GM12864 (cell line): ENCODE data around the gene TLX2.

Experiments used
- DNase-seq: peaks from one replicate; pipeline ENCODE4 v3.0.0-alpha.2; 2011; ENCODE audit warnings: low read depth
- H3K4me3 ChIP-seq: 2 replicates; pipeline ENCODE4 v1.5.1; 2011; ENCODE audit warnings: mild to moderate bottlenecking, low read depth, low read length, control low read depth
- TF ChIP-seq, protein P1 (sequence below): IDR thresholded peaks from 2 replicates; pipeline ENCODE4 v1.5.1; 2011; ENCODE audit warnings: low read depth, mild to moderate bottlenecking, moderate library complexity, low read length, control low read depth, inconsistent platforms; ENCODE audit errors: missing control alignments

TLX2 gene

DNA sequence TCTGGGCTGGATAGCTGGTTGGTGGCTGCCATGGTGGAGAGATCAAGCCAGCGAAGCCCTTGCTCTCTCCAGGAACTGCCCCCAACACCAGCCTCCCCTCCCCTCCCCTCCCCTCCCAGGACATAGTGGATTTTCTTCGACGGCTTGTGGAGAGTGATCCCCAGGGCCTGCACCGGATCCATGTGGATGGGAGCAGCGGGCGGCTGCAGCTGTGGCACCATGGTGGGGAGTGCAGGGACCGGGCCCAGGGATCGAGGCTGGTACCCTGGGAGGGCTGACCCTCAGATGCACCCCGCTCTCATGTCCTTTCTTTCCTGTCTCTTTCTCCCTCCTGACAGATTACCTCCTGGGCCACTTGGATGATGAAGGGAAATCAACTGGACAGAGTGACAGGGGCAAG is 24.3 kb upstream of the TLX2 start:
- H3K4me3 ChIP-seq: no peak overlapping the region
- TF ChIP-seq, protein P1, sequence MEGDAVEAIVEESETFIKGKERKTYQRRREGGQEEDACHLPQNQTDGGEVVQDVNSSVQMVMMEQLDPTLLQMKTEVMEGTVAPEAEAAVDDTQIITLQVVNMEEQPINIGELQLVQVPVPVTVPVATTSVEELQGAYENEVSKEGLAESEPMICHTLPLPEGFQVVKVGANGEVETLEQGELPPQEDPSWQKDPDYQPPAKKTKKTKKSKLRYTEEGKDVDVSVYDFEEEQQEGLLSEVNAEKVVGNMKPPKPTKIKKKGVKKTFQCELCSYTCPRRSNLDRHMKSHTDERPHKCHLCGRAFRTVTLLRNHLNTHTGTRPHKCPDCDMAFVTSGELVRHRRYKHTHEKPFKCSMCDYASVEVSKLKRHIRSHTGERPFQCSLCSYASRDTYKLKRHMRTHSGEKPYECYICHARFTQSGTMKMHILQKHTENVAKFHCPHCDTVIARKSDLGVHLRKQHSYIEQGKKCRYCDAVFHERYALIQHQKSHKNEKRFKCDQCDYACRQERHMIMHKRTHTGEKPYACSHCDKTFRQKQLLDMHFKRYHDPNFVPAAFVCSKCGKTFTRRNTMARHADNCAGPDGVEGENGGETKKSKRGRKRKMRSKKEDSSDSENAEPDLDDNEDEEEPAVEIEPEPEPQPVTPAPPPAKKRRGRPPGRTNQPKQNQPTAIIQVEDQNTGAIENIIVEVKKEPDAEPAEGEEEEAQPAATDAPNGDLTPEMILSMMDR: no peak
- DNase-seq: no peak

- H3K4me3 ChIP-seq: no peak overlapping the region
- no peak for DNase-seq
- TF ChIP-seq, protein P1: no peak
Measured at GRCh38 chr2:74491648-74492544, 22.4 kb upstream of the TLX2 start.

DNA sequence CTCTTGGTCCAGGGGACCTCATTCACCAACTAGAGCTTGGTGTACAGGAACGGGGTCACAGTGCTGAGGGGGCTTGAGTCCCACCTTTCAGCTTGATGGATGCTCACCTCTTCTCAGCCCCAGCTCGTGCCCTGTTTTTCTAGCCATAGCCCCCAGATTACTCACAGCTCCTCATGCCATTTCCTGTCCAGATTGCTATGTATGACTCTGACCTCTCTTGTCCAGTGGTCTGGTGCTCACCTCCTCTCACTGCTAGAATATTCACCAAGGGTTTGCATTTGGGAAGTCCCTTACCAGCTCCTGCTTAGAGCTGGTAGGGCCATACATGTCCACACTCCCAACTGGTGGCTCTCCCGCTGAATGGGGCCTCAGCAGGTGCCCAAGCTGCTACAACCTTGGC is 20.7 kb upstream of the TLX2 start:
- TF ChIP-seq, protein P1: no peak
- no peak overlapping the region for H3K4me3 ChIP-seq
- no peak for DNase-seq

DNA sequence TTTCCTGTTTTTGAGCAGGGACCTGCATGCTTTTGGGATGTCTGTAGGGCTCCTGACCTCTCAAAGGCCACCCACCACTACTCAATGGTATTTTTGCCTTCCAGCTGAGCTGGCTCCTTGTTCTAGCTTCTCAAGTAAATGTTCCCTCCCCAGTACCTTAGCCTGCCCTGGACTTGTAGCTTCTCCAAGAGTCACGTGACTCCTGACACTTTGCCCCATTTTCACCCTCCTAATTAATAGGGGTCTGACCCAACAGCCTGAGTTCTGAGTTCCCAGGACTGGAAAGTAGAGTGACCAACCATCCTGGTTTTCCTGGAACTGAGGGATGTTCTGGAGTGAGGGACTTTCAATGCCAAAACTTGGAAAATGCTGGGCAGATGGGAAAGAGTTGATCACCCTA is 18.8 kb upstream of the TLX2 start:
- TF ChIP-seq, protein P1: no peak
- no peak overlapping the region for H3K4me3 ChIP-seq
- DNase-seq: no peak

GRCh38 chr2:74496997-74497776 is 17.1 kb upstream of the TLX2 start:
- H3K4me3 ChIP-seq: no peak overlapping the region
- DNase-seq: no peak
- TF ChIP-seq, protein P1: no peak

GRCh38 chr2:74497777-74498499 is 16.3 kb upstream of the TLX2 start:
- TF ChIP-seq, protein P1: no peak
- no peak overlapping the region for H3K4me3 ChIP-seq
- no peak for DNase-seq
